Nephron (organoid): ENCODE data around the gene POLH.
"Not testable (repeated sequence)": the region's sequence is repeated elsewhere in the genome, so short reads cannot be mapped to it uniquely, and the experiment has no call there.

Experiments
- H3K27ac Mint-ChIP-seq, 3 experiments: 2 replicates each; pipeline ENCODE4 v1.8.0; 2020; ENCODE audit warnings: mixed read lengths in 3 of 3, mild to moderate bottlenecking in 2 of 3, moderate library complexity in 1 of 3
- H3K27me3 Mint-ChIP-seq: 2 replicates; pipeline ENCODE4 v1.8.0; 2021; ENCODE audit warnings: low read depth, mild to moderate bottlenecking, moderate library complexity, mixed read lengths
- H3K36me3 Mint-ChIP-seq: 2 replicates; pipeline ENCODE4 v1.8.0; 2020; ENCODE audit warnings: low read depth, mixed read lengths
- H3K4me1 Mint-ChIP-seq: 2 replicates; pipeline ENCODE4 v1.8.0; 2020; ENCODE audit warnings: mixed read lengths
- H3K4me3 Mint-ChIP-seq, 3 experiments: 2 replicates each; pipeline ENCODE4 v1.8.0; 2020; ENCODE audit warnings: mild to moderate bottlenecking in 3 of 3, mixed read lengths in 3 of 3, moderate library complexity in 2 of 3
- H3K9me3 Mint-ChIP-seq: 2 replicates; pipeline ENCODE4 v1.8.0; 2020; ENCODE audit warnings: mixed read lengths
- CTCF ChIP-seq, 3 experiments: fragments of 200-600 bp; sonication (generic); IDR thresholded peaks; one replicate each; pipeline ENCODE4 v1.5.0; 2021; ENCODE audit warnings: antibody characterized with exemption in 3 of 3; ENCODE audit not compliant: unreplicated experiment in 3 of 3

POLH gene

GRCh38 chr6:43544461-43544860 lies 31.5 kb upstream of the POLH start:
- H3K4me1 Mint-ChIP-seq, result no peaks in the 10 kb centered on the region
- peaks cover 57% of the 10 kb centered on the region for H3K36me3 Mint-ChIP-seq
- no peak overlapping the region for H3K27ac Mint-ChIP-seq
- no peak for TF ChIP-seq CTCF (IDR thresholded peaks at IDR 0.05; ENCODE audit: unreplicated experiment in 3 of 3)
- H3K4me3 Mint-ChIP-seq, result no peak overlapping the region
- H3K9me3 Mint-ChIP-seq, result no peaks in the 10 kb centered on the region
- H3K27me3 Mint-ChIP-seq, result no peaks in the 10 kb centered on the region

- TF ChIP-seq CTCF (IDR thresholded peaks at IDR 0.05; ENCODE audit: unreplicated experiment in 3 of 3), result no peak
- Mint-ChIP-seq H3K27ac (peak overlapping the region in 1 of 3 experiments; percentile 81), H3K27me3 (no peaks in the 10 kb centered on the region), H3K36me3 (peaks cover 62% of the 10 kb centered on the region), H3K9me3 (no peaks in the 10 kb centered on the region), H3K4me1 (no peaks in the 10 kb centered on the region), H3K4me3 (no peak overlapping the region)
Observed at GRCh38 chr6:43547222-43547621, 28.8 kb upstream of the POLH start.

GRCh38 chr6:43557620-43558019 lies 18.4 kb upstream of the POLH start:
- H3K4me3 Mint-ChIP-seq, H3K4me1 Mint-ChIP-seq, H3K27ac Mint-ChIP-seq, H3K27me3 Mint-ChIP-seq, H3K9me3 Mint-ChIP-seq: not testable (repeated sequence)
- peaks cover 71% of the 10 kb centered on the region for H3K36me3 Mint-ChIP-seq

GRCh38 chr6:43559328-43559727 lies 16.7 kb upstream of the POLH start:
- no peaks in the 10 kb centered on the region for H3K27me3 Mint-ChIP-seq
- H3K9me3 Mint-ChIP-seq, result no peaks in the 10 kb centered on the region
- no peak overlapping the region for H3K4me3 Mint-ChIP-seq
- no peak overlapping the region for H3K27ac Mint-ChIP-seq
- H3K36me3 Mint-ChIP-seq, result peaks cover 64% of the 10 kb centered on the region
- H3K4me1 Mint-ChIP-seq, result no peaks in the 10 kb centered on the region
- no peak for TF ChIP-seq CTCF (IDR thresholded peaks at IDR 0.05; ENCODE audit: unreplicated experiment in 3 of 3)

GRCh38 chr6:43570876-43571441 lies 5.0 kb upstream of the POLH start:
- Mint-ChIP-seq H3K4me3 (peak overlapping the region in 1 of 3 experiments; percentile 10), H3K4me1 (peaks cover 5% of the 10 kb centered on the region), H3K9me3 (no peaks in the 10 kb centered on the region), H3K36me3 (peaks cover 30% of the 10 kb centered on the region), H3K27ac (peak overlapping the region in 2 of 3 experiments; percentile 12 to 14), H3K27me3 (no peaks in the 10 kb centered on the region)
- TF ChIP-seq CTCF (IDR thresholded peaks at IDR 0.05; ENCODE audit: unreplicated experiment in 3 of 3), result no peak

- no peaks in the 10 kb centered on the region for H3K27me3 Mint-ChIP-seq
- no peaks in the 10 kb centered on the region for H3K9me3 Mint-ChIP-seq
- H3K4me1 Mint-ChIP-seq, result peaks cover 7% of the 10 kb centered on the region
- no peak overlapping the region for H3K27ac Mint-ChIP-seq
- H3K4me3 Mint-ChIP-seq, result no peak overlapping the region
- no peak for TF ChIP-seq CTCF (IDR thresholded peaks at IDR 0.05; ENCODE audit: unreplicated experiment in 3 of 3)
- H3K36me3 Mint-ChIP-seq, result peaks cover 24% of the 10 kb centered on the region
Observed at GRCh38 chr6:43572015-43572414, 4.0 kb upstream of the POLH start.
